ENCODE measurements around the gene WBP2NL. TPM values are rescaled to one million over a fixed set of nuclear protein-coding genes. Genes with fewer than 3 reads are reported as not detected.

WBP2NL gene
- total and polyA plus RNA-seq, 2 of the 8 experiments (the other 6 are each of a cell fraction or from before 2014, with no cell fraction given): not detected

DNA sequence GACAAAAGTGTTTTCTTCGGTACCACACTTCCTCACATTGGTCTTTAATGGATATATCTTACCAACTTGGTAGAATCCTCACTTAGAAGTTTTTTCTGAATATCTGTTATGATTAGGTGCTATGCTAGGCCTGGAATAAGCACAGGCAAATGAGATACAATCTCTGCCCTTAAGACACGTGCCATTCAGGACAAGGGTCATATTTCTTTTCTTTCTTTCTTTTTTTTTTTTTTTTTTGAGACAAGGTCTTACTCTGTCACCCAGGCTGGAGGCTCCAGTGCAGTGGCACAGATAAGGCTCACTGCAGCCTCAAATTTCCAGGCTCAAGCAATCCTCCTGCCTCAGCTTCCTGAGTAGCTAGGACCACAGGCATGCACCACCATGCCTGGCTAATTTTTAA, 23.0 kb downstream of the WBP2NL start:
- Histone ChIP-seq H3K36me3 (ENCODE audit: control insufficient read depth in 2 of 4, insufficient read depth in 4 of 4, low read length in 3 of 4) (no peaks in the 10 kb centered on the region), H2BK120ac (replicated peaks; ENCODE audit: low read depth, low read length) (no peak overlapping the region), H3K14ac (ENCODE audit: insufficient read length) (no peak overlapping the region), H3K4me1 (replicated peaks in 1 of 4; ENCODE audit: control insufficient read depth in 3 of 4, insufficient read depth in 4 of 4, low read length in 3 of 4) (no peaks in the 10 kb centered on the region), H3K23me2 (ENCODE audit: low read depth, low read length) (no peaks in the 10 kb centered on the region), H4K8ac (ENCODE audit: extremely low read depth, insufficient read depth, low read length) (no peak overlapping the region), H3K4me2 (ENCODE audit: insufficient read depth in 1 of 2, low read depth in 2 of 2, low read length in 2 of 2) (no peak overlapping the region), H2BK15ac (ENCODE audit: low read length) (no peak overlapping the region), H3K27ac (ENCODE audit: low read depth, low read length) (no peak overlapping the region), H3K4ac (replicated peaks; ENCODE audit: insufficient read length, low read depth, low read length) (no peak overlapping the region), H4K5ac (ENCODE audit: insufficient read length, low read depth, low read length) (no peak overlapping the region), H3K9ac (replicated peaks in 1 of 4; ENCODE audit: extremely low read depth in 1 of 4, low read depth in 3 of 4, low read length in 3 of 4) (no peak overlapping the region), H2AK5ac (ENCODE audit: low read depth, low read length) (no peak overlapping the region), H2BK12ac (ENCODE audit: low read depth, low read length) (no peak overlapping the region), H2AFZ (ENCODE audit: low read length) (no peak overlapping the region), H4K91ac (replicated peaks; ENCODE audit: insufficient read length, low read length) (no peak overlapping the region), H3K79me1 (ENCODE audit: low read depth, low read length) (no peaks in the 10 kb centered on the region), H3K18ac (ENCODE audit: extremely low read depth, low read length) (no peak overlapping the region), H4K20me1 (replicated peaks in 1 of 2; ENCODE audit: control insufficient read depth in 1 of 2, insufficient read depth in 2 of 2, low read length in 2 of 2) (no peaks in the 10 kb centered on the region), H3K23ac (ENCODE audit: insufficient read length) (no peak overlapping the region), H3K9me3 (ENCODE audit: insufficient read depth in 2 of 2, low read depth in 1 of 2, low read length in 1 of 2) (no peaks in the 10 kb centered on the region), H2BK5ac (ENCODE audit: low read depth, low read length) (no peak overlapping the region), H2BK20ac (ENCODE audit: low read length) (no peak overlapping the region), H3K27me3 (replicated peaks in 1 of 4; ENCODE audit: control insufficient read depth in 3 of 4, extremely low read depth in 1 of 4, insufficient read depth in 3 of 4, low read length in 3 of 4) (no peaks in the 10 kb centered on the region), H3K79me2 (ENCODE audit: control insufficient read depth in 1 of 2, insufficient read depth in 2 of 2, low read length in 2 of 2) (no peaks in the 10 kb centered on the region), H3K4me3 (ENCODE audit: extremely low read depth in 1 of 4, insufficient read depth in 2 of 4, low read depth in 3 of 4, low read length in 4 of 4) (no peak overlapping the region), H3K56ac (replicated peaks; ENCODE audit: insufficient read length, low read depth, low read length) (no peak overlapping the region)
- FAIRE-seq (no peak), DNase-seq (ENCODE audit: low read depth in 1 of 2, low spot score in 2 of 2) (no peak)
- ChIA-PET POLR2A (ENCODE audit: partially characterized antibody) (no interaction called here), CTCF (ENCODE audit: partially characterized antibody) (no interaction called here)
- WGBS, 2 experiments (ENCODE audit: extremely low coverage in 1 of 2, insufficient coverage in 1 of 2, insufficient read length in 1 of 2, insufficient replicate concordance in 2 of 2, low coverage in 1 of 2, low lambda C conversion rate in 2 of 2, missing lambda C conversion rate in 1 of 2): 76% methylated on average over 2 of the region's 2 CpGs; no CpG with 5 or more reads in 1 of the 2 experiments
- no peak for TF ChIP-seq CHD1 (IDR thresholded peaks at IDR 0.05; ENCODE audit: low read depth, low read length)
- no peak for TF ChIP-seq NANOG (IDR thresholded peaks at IDR 0.05; ENCODE audit: insufficient read depth, low read depth, low read length, poor library complexity, severe bottlenecking)
- no peak for TF ChIP-seq SRF (IDR thresholded peaks at IDR 0.05; ENCODE audit: low read depth, low read length)
- no peak for TF ChIP-seq SP4 (IDR thresholded peaks at IDR 0.05; ENCODE audit: low read length)
- TF ChIP-seq CHD2 (IDR thresholded peaks at IDR 0.05; ENCODE audit: low read length): no peak
- no peak for TF ChIP-seq SIX5 (IDR thresholded peaks at IDR 0.05; ENCODE audit: low read depth, low read length)
- TF ChIP-seq KDM5A (IDR thresholded peaks at IDR 0.05; ENCODE audit: low read length): no peak
- no peak for TF ChIP-seq JUND (IDR thresholded peaks at IDR 0.05; ENCODE audit: low read length)
- no peak for TF ChIP-seq E2F6 (IDR thresholded peaks at IDR 0.05)
- no peak for TF ChIP-seq CREB1 (IDR thresholded peaks at IDR 0.05)
- TF ChIP-seq SUZ12 (IDR thresholded peaks at IDR 0.05; ENCODE audit: low read length): no peak

Measured in H1 (cell line).